PC-9 (cell line): ENCODE results near the gene SPON1. TPM values are rescaled to one million over a fixed set of nuclear protein-coding genes. Genes with fewer than 3 reads are reported as not detected.

ENCODE experiments used
- BruUV-seq: library from RNA; stranded (reverse); fragments of 400-500 nt; replicated peaks from 2 replicates; lab custom pipeline; 2021; lab: Mats Ljungman, UMichigan
- CTCF ChIA-PET: fragments of 300-600 bp; sonication (Branson Sonifier 250); formaldehyde crosslinking; loops from one replicate; lab custom pipeline; 2022; ENCODE audit warnings: antibody characterized with exemption; lab: Charles Lee
- POLR2A ChIA-PET: fragments of 300-600 bp; sonication (Branson Sonifier 250); formaldehyde crosslinking; loops from one replicate; lab custom pipeline; 2022; ENCODE audit warnings: antibody characterized with exemption; ENCODE audit not compliant: unreplicated experiment; lab: Charles Lee
- DNase-seq, 2 experiments: peaks; one replicate each; pipeline versions ENCODE4 v3.0.0 to v3.0.0-alpha.2; 2015 to 2022; ENCODE audit warnings: mixed read lengths in 1 of 2
- H2AFZ ChIP-seq: fragments of 200-600 bp; sonication (generic); 2 replicates; pipeline ENCODE4 v1.8.1; 2017; ENCODE audit warnings: antibody characterized with exemption
- H3F3A ChIP-seq: fragments of 200-600 bp; sonication (generic); 2 replicates; pipeline ENCODE4 v1.8.1; 2017; ENCODE audit warnings: antibody characterized with exemption, mild to moderate bottlenecking, low read depth; ENCODE audit not compliant: insufficient read depth
- H3K27ac ChIP-seq: fragments of 200-600 bp; sonication (generic); 2 replicates; pipeline ENCODE4 v1.6.1; 2016; ENCODE audit warnings: mixed run types
- H3K27me3 ChIP-seq: fragments of 200-600 bp; sonication (generic); 2 replicates; pipeline ENCODE4 v1.6.1; 2016; ENCODE audit warnings: low read depth, mixed run types; ENCODE audit not compliant: insufficient read depth
- H3K36me3 ChIP-seq: fragments of 200-600 bp; sonication (generic); 2 replicates; pipeline ENCODE4 v1.6.1; 2016; ENCODE audit warnings: low read depth, mixed run types
- H3K4me1 ChIP-seq: fragments of 200-600 bp; sonication (generic); replicated peaks from 2 replicates; pipeline ENCODE4 v1.6.1; 2016; ENCODE audit warnings: mixed run types; ENCODE audit not compliant: insufficient read depth
- H3K4me2 ChIP-seq: fragments of 200-600 bp; sonication (generic); 2 replicates; pipeline ENCODE4 v1.6.1; 2017; ENCODE audit warnings: mixed run types
- H3K4me3 ChIP-seq: fragments of 200-600 bp; sonication (generic); 2 replicates; pipeline ENCODE4 v1.6.1; 2016; ENCODE audit warnings: mixed run types
- H3K79me2 ChIP-seq: fragments of 200-600 bp; sonication (generic); 2 replicates; pipeline ENCODE4 v1.6.1; 2017; ENCODE audit warnings: low read depth, mixed run types
- H3K9me2 ChIP-seq: fragments of 200-600 bp; sonication (generic); 2 replicates; pipeline ENCODE4 v1.8.1; 2017; ENCODE audit warnings: mild to moderate bottlenecking; ENCODE audit not compliant: insufficient read depth
- H3K9me3 ChIP-seq: fragments of 200-600 bp; sonication (generic); 2 replicates; pipeline ENCODE4 v1.8.1; 2016; ENCODE audit warnings: low read depth; ENCODE audit not compliant: insufficient read depth
- H4K20me1 ChIP-seq: fragments of 200-600 bp; sonication (generic); 2 replicates; pipeline ENCODE4 v1.8.1; 2017; ENCODE audit not compliant: insufficient read depth
- EZH2 ChIP-seq: fragments of 200-600 bp; sonication (generic); IDR thresholded peaks from 2 replicates; pipeline ENCODE4 v1.8.0; 2017; ENCODE audit warnings: antibody characterized with exemption, low read depth
- intact Hi-C: fragments of 100-400 bp; cut with micrococcal nuclease; formaldehyde crosslinking; loops from one replicate; pipeline ENCODE4 v1.10.0; 2022; ENCODE audit not compliant: unreplicated experiment
- total RNA-seq: library from RNA; stranded (reverse); gene quantifications from 2 replicates; pipeline ENCODE4 v1.2.3, GENCODE V29; 2021
- TF ChIP-seq, protein P1 (sequence below): fragments of 200-600 bp; sonication (generic); conservative IDR thresholded peaks from 2 replicates; pipeline ENCODE4 v1.6.1; 2017; ENCODE audit warnings: mixed run types, antibody characterized with exemption, mild to moderate bottlenecking, moderate library complexity

The SPON1 gene
- total RNA-seq, 1 experiment from 2014 or later: 0.70 TPM

DNA sequence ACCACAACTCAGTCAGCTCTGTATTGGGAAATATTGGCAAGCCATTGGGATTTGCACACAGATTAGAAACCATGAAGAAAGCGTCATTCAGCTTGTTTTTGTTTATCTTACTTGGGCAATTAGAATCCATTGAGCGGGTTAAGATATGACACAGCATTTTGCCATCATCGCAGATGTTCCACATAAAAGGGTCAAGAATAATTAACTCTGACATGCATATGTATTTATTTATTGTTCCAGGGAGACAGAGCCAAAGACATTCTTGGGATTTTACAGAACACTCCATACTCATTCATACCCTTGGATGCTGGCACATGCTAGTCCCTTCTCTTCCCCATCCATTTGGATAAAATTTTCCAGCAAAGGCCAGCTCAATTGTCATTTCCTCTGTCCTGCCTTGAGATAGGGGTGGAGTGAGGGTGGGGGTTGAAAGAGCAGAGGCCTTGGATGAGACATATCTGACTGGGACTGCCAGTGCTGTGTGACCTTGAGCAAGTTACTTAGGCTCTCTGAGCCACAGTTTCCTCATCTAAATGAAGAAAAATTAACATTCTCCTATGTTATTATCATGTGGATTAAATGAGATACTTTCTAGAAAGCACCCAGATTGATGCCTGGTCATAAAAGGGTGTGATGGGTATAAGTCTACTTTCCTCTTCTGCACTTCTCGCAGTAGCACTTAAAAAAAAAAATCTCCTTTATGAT lies 216.7 kb downstream of the SPON1 start:
- intact Hi-C loops: no loop called here
- H3K36me3 ChIP-seq: no peaks in the 10 kb centered on the region
- no peaks in the 10 kb centered on the region for H3K27me3 ChIP-seq
- H3K4me2 ChIP-seq: no peak overlapping the region
- no peak for DNase-seq
- H3K4me3 ChIP-seq: no peak overlapping the region
- ChIA-PET CTCF (no interaction called here), POLR2A (interaction anchor here (0.5 kb wide), 1 partner anchor 85 kb away, joined by 3 read pairs; no protein-coding TSS in a partner anchor)
- TF ChIP-seq, protein P1, sequence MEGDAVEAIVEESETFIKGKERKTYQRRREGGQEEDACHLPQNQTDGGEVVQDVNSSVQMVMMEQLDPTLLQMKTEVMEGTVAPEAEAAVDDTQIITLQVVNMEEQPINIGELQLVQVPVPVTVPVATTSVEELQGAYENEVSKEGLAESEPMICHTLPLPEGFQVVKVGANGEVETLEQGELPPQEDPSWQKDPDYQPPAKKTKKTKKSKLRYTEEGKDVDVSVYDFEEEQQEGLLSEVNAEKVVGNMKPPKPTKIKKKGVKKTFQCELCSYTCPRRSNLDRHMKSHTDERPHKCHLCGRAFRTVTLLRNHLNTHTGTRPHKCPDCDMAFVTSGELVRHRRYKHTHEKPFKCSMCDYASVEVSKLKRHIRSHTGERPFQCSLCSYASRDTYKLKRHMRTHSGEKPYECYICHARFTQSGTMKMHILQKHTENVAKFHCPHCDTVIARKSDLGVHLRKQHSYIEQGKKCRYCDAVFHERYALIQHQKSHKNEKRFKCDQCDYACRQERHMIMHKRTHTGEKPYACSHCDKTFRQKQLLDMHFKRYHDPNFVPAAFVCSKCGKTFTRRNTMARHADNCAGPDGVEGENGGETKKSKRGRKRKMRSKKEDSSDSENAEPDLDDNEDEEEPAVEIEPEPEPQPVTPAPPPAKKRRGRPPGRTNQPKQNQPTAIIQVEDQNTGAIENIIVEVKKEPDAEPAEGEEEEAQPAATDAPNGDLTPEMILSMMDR: no peak
- TF ChIP-seq EZH2: no peak
- H4K20me1 ChIP-seq: no peaks in the 10 kb centered on the region
- H3K79me2 ChIP-seq: no peaks in the 10 kb centered on the region
- H3K9me2 ChIP-seq: no peaks in the 10 kb centered on the region
- H3K9me3 ChIP-seq: no peaks in the 10 kb centered on the region
- no peak overlapping the region for H2AFZ ChIP-seq
- no peak overlapping the region for H3K27ac ChIP-seq
- no peaks in the 10 kb centered on the region for H3F3A ChIP-seq
- no peaks in the 10 kb centered on the region for H3K4me1 ChIP-seq
- no TSS peak for BruUV-seq

DNA sequence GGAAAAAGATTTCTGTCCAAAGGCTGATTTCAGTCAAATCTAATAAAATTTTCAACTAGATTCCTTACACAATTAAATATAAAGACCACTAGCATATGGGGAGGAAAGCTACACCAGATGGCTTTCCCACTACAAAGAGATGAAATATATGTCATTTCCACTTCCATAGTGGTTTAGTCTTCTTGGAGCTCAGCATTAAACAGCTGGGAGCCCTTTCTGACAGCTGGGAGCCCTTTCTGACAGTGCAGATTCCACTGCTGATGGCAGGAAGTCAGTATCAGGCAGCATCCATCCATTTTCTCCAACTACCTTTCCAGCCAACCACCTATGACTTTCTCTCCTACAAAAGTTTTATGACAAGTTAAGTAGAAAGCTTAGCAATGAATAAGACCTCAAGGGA lies 218.6 kb downstream of the SPON1 start:
- TF ChIP-seq, protein P1: no peak
- TF ChIP-seq EZH2: no peak
- ChIA-PET CTCF (no interaction called here), POLR2A (no interaction called here)
- H3K27ac ChIP-seq: no peak overlapping the region
- H3K4me2 ChIP-seq: no peak overlapping the region
- no peaks in the 10 kb centered on the region for H3K9me3 ChIP-seq
- no peak overlapping the region for H3K4me3 ChIP-seq
- intact Hi-C loops: no loop called here
- H3K4me1 ChIP-seq: no peaks in the 10 kb centered on the region
- H4K20me1 ChIP-seq: no peaks in the 10 kb centered on the region
- no peaks in the 10 kb centered on the region for H3K79me2 ChIP-seq
- no peaks in the 10 kb centered on the region for H3F3A ChIP-seq
- DNase-seq: no peak
- H3K9me2 ChIP-seq: no peaks in the 10 kb centered on the region
- no peaks in the 10 kb centered on the region for H3K27me3 ChIP-seq
- H3K36me3 ChIP-seq: no peaks in the 10 kb centered on the region
- no TSS peak for BruUV-seq
- H2AFZ ChIP-seq: no peak overlapping the region

DNA sequence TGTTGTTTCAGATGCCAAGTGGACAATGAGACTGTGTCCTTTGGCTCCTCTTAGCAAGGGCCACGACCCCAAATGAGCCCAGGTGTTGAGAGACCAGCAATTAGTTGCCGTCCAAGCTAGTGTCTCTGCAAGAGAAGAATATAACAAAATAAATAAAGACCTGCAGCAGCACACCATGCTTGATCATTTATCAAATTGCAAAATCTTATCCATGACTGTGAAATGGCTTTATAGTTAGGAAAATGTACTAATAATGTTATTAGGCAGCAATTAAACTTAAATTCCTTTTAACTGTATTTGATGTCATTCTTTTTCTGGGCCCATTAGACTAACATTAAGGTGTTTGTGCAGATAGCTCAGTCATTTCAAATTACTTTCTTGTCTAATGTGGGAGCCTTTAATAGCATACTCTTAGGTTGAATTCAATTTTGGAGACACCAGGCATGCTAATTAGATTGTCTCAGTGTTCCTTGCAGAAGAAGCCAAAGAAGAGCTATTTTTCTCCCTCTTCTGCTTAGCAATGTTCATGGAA lies 220.4 kb downstream of the SPON1 start:
- Histone ChIP-seq H3K9me2 (no peaks in the 10 kb centered on the region), H3K79me2 (no peaks in the 10 kb centered on the region), H4K20me1 (no peaks in the 10 kb centered on the region), H2AFZ (no peak overlapping the region), H3K36me3 (no peaks in the 10 kb centered on the region), H3K9me3 (no peaks in the 10 kb centered on the region), H3F3A (no peaks in the 10 kb centered on the region), H3K27me3 (no peaks in the 10 kb centered on the region), H3K4me3 (no peak overlapping the region), H3K4me1 (no peaks in the 10 kb centered on the region), H3K27ac (no peak overlapping the region), H3K4me2 (no peak overlapping the region)
- POLR2A ChIA-PET: no interaction called here
- CTCF ChIA-PET: no interaction called here
- no peak for DNase-seq
- BruUV-seq: no TSS peak
- intact Hi-C loops: no loop called here
- TF ChIP-seq EZH2: no peak
- TF ChIP-seq, protein P1: no peak
